ENCODE data around the gene HFE.

DNA sequence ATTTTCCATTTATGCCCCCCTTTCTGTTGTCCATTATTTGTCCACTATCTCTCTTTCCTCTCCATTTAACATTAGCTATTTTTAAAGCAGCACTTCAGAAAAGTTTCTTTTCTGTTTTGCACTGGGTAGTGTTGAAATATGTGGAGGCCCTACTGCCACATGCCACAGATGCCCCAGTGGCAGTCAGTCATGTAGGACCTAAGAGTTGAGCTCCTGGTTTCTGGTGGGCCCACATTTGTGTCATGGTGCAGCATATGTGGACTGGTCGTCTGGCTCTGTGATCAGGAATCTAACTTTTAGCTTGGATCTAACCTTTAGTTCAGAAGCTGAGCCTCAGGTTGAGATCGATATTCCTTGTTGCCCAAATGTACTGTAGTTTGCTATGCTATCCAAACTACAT lies 54.8 kb downstream of the HFE start:
- TF ChIP-seq GATA2 (IDR thresholded peaks at IDR 0.05; ENCODE audit: low read depth, low read length): no peak
- no peak for TF ChIP-seq GATA3 (IDR thresholded peaks at IDR 0.05; ENCODE audit: low read depth, low read length)

Data from SH-SY5Y (cell line).